GM21515 (cell line): ENCODE data around the gene C10orf71.

Experiments
- ATAC-seq: cut with Tn5 transposase; IDR thresholded peaks from one replicate; pipeline ENCODE4 v1.9.1; 2021; ENCODE audit not compliant: unreplicated experiment

The C10orf71 gene

DNA sequence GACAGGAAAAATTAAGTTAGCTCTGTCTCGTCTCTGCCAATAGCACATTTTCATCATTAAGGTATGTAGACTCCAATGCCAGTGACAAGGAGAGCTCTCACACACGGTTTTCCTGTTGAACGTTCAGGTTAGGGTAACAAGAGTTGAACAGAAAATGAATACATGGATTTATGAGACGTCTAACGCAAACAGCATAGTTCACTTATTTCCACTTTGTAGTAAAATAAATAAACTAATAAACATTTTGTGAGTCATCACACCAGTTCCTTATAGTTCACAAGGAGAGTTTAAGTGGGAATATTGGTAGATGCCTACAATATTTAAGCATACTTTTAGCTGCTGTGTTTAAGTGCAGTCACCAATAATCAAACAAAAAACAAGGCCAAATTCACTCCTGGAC, 75.8 kb downstream of the C10orf71 start:
- ATAC-seq = no peak

DNA sequence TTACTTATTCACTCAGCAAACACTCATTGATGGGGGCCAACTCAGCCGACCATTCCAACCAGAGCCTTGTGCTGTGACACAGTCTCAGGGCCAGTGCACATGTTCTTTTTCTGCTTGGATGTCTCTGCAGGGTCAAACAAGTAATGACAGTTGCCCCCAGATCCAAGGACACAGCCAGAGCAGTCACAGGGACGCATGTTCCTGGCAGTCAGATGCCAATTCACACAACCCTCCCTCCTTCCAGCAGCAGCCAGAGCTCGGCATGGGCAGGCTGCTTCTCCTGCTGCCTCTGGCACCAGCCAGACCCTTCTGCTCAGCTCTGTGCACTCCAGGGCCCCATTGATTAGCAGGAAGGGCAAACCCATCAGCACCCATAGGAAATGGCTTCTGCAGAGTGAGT, 76.6 kb downstream of the C10orf71 start:
- no peak for ATAC-seq
